IMR-90 (cell line): Measurements from ENCODE around the gene CBLIF. TPM values are rescaled to one million over a fixed set of nuclear protein-coding genes. Genes with fewer than 3 reads are reported as not detected.

Experiments
- ATAC-seq: fragments of 200-7000 bp; cut with Tn5 transposase; 2 replicates; pipeline ENCODE4 v1.9.1; 2020; ENCODE audit warnings: low read depth, mild to moderate bottlenecking, moderate library complexity
- BruUV-seq: library from RNA; stranded (reverse); fragments of 400-500 nt; replicated peaks from 2 replicates; lab custom pipeline; 2021; lab: Mats Ljungman, UMichigan
- CTCF ChIA-PET: fragments of 300-600 bp; formaldehyde crosslinking; extraction: SDS; loops from one replicate; lab custom pipeline; 2021; ENCODE audit warnings: antibody characterized with exemption; lab: Yijun Ruan, JAX
- POLR2A ChIA-PET: fragments of 300-600 bp; sonication (Branson Sonifier 250); formaldehyde crosslinking; loops from one replicate; lab custom pipeline; 2022; ENCODE audit warnings: antibody characterized with exemption; ENCODE audit not compliant: unreplicated experiment; lab: Charles Lee
- DNase-seq: peaks from one replicate; pipeline ENCODE4 v3.0.0; 2013
- H2AFZ ChIP-seq: replicated peaks from 2 replicates; pipeline ENCODE3; 2013; ENCODE audit warnings: low read length, mild to moderate bottlenecking; ENCODE audit not compliant: poor library complexity
- H2AK5ac ChIP-seq: 2 replicates; pipeline ENCODE4 v1.6.1; 2013; ENCODE audit warnings: low read depth, low read length, inconsistent platforms
- H2AK9ac ChIP-seq: replicated peaks from 2 replicates; pipeline ENCODE3; 2013; ENCODE audit warnings: mild to moderate bottlenecking, low read depth, low read length, moderate library complexity; ENCODE audit not compliant: poor library complexity
- H2BK120ac ChIP-seq: 2 replicates; pipeline ENCODE4 v1.6.1; 2013; ENCODE audit warnings: low read depth, low read length, inconsistent platforms
- H2BK15ac ChIP-seq: 3 replicates; pipeline ENCODE4 v1.6.1; 2013; ENCODE audit warnings: low read depth, low read length, inconsistent platforms
- H2BK20ac ChIP-seq: 2 replicates; pipeline ENCODE4 v1.6.1; 2013; ENCODE audit warnings: low read depth, mild to moderate bottlenecking, inconsistent platforms, low read length, moderate library complexity
- H2BK5ac ChIP-seq: 2 replicates; pipeline ENCODE4 v1.6.1; 2013; ENCODE audit warnings: mild to moderate bottlenecking, low read depth, low read length, inconsistent platforms; ENCODE audit not compliant: poor library complexity, severe bottlenecking
- H3K14ac ChIP-seq: replicated peaks from 2 replicates; pipeline ENCODE4 v1.6.1; 2013; ENCODE audit warnings: low read depth, low read length, inconsistent platforms
- H3K18ac ChIP-seq: 2 replicates; pipeline ENCODE4 v1.6.1; 2013; ENCODE audit warnings: low read depth, low read length, control low read depth
- H3K23ac ChIP-seq: 2 replicates; pipeline ENCODE4 v1.6.1; 2013; ENCODE audit warnings: low read depth, low read length, inconsistent platforms
- H3K27ac ChIP-seq: 2 replicates; pipeline ENCODE4 v1.5.1; 2013; ENCODE audit warnings: mild to moderate bottlenecking, control low read depth, low read length; ENCODE audit not compliant: insufficient read depth
- H3K27me3 ChIP-seq: 2 replicates; pipeline ENCODE4 v1.6.1; 2013; ENCODE audit warnings: low read length; ENCODE audit not compliant: control insufficient read depth, insufficient read depth
- H3K36me3 ChIP-seq: 2 replicates; pipeline ENCODE4 v1.6.1; 2013; ENCODE audit warnings: low read length, mixed read lengths; ENCODE audit not compliant: control insufficient read depth, insufficient read depth
- H3K4ac ChIP-seq: 2 replicates; pipeline ENCODE4 v1.6.1; 2013; ENCODE audit warnings: low read depth, low read length, inconsistent platforms
- H3K4me1 ChIP-seq: 2 replicates; pipeline ENCODE4 v1.6.1; 2013; ENCODE audit warnings: low read length, mixed read lengths; ENCODE audit not compliant: control insufficient read depth, insufficient read depth
- H3K4me2 ChIP-seq: 2 replicates; pipeline ENCODE4 v1.6.1; 2013; ENCODE audit warnings: low read depth, mild to moderate bottlenecking, control low read depth, low read length, moderate library complexity
- H3K4me3 ChIP-seq: 2 replicates; pipeline ENCODE4 v1.5.1; 2013; ENCODE audit warnings: low read depth, mild to moderate bottlenecking, control low read depth, low read length, moderate library complexity; ENCODE audit not compliant: insufficient read depth
- H3K56ac ChIP-seq: 2 replicates; pipeline ENCODE4 v1.6.1; 2013; ENCODE audit warnings: low read length, inconsistent platforms; ENCODE audit not compliant: insufficient read depth; ENCODE audit errors: extremely low read depth
- H3K79me1 ChIP-seq, 2 experiments: 2 replicates each; pipeline ENCODE4 v1.6.1; 2013; ENCODE audit warnings: low read length in 2 of 2, inconsistent platforms in 1 of 2, low read depth in 1 of 2
- H3K9ac ChIP-seq: 2 replicates; pipeline ENCODE4 v1.6.1; 2013; ENCODE audit warnings: low read depth, low read length, control low read depth
- H3K9me1 ChIP-seq: 2 replicates; pipeline ENCODE4 v1.6.1; 2013; ENCODE audit warnings: low read length, inconsistent platforms; ENCODE audit not compliant: insufficient read depth
- H3K9me3 ChIP-seq: 2 replicates; pipeline ENCODE4 v1.6.1; 2013; ENCODE audit warnings: low read length; ENCODE audit not compliant: control insufficient read depth, insufficient read depth
- H4K20me1 ChIP-seq: 2 replicates; pipeline ENCODE4 v1.6.1; 2013; ENCODE audit warnings: low read length, inconsistent platforms; ENCODE audit not compliant: insufficient read depth
- H4K5ac ChIP-seq: 2 replicates; pipeline ENCODE4 v1.6.1; 2013; ENCODE audit warnings: mild to moderate bottlenecking, low read depth, low read length, control low read depth
- H4K8ac ChIP-seq, 2 experiments: 2 replicates each; pipeline ENCODE4 v1.6.1; 2013; ENCODE audit warnings: low read depth in 2 of 2, low read length in 2 of 2, control low read depth in 1 of 2, inconsistent platforms in 1 of 2
- H4K91ac ChIP-seq: 2 replicates; pipeline ENCODE4 v1.6.1; 2013; ENCODE audit warnings: low read depth, low read length, inconsistent platforms; ENCODE audit not compliant: insufficient read depth
- MAZ ChIP-seq: IDR thresholded peaks from 2 replicates; pipeline ENCODE4 v1.6.1; 2012; ENCODE audit warnings: low read depth, mild to moderate bottlenecking, low read length, improper control_type of control experiment, moderate library complexity, borderline replicate concordance
- RAD21 ChIP-seq: IDR thresholded peaks from 2 replicates; pipeline ENCODE4 v1.6.1; 2012; ENCODE audit warnings: low read length, improper control_type of control experiment
- SMC3 ChIP-seq: fragments of 150-350 bp; IDR thresholded peaks from 2 replicates; pipeline ENCODE4 v1.6.1; 2016; ENCODE audit warnings: low read depth, mild to moderate bottlenecking, antibody characterized with exemption, low read length, moderate library complexity
- WGBS, 2 experiments: methylation state at CpG; one replicate each; pipeline versions ENCODE4 v1.1.5 to v1.1.7; 2013; ENCODE audit warnings: missing lambda C conversion rate in 2 of 2; ENCODE audit not compliant: insufficient read length in 1 of 2; ENCODE audit errors: extremely low coverage in 2 of 2; 5-methylcytosine and 5-hydroxymethylcytosine counted together
- dilution Hi-C: fragments of 300-500 bp; cut with HindIII; formaldehyde crosslinking; loops from one replicate; pipeline ENCODE4 v1.14.3; 2018; ENCODE audit warnings: low sequenced_read_pairs; ENCODE audit not compliant: unreplicated experiment
- in situ Hi-C: fragments of 300-500 bp; cut with MboI; formaldehyde crosslinking; loops from 3 replicates; pipeline ENCODE4 v1.14.3; 2019; ENCODE audit warnings: low sequenced_read_pairs, inconsistent platforms, mixed read lengths
- intact Hi-C: fragments of 100-400 bp; cut with micrococcal nuclease; formaldehyde crosslinking; loops from 2 replicates; pipeline ENCODE4 v1.10.0; 2022
- polyA plus RNA-seq, 3 experiments: library from polyadenylated mRNA; depleted of rRNA; stranded (reverse); fragments of >200 nt; gene quantifications; 2 replicates each; pipeline ENCODE4 v1.2.3, GENCODE V29; 2012; ENCODE audit warnings: low replicate concordance in 1 of 3
- total RNA-seq: library from RNA; depleted of rRNA; stranded (reverse); fragments of >200 nt; gene quantifications from 2 replicates; pipeline ENCODE4 v1.2.3, GENCODE V29; 2012
- TF ChIP-seq, protein P1 (sequence below): conservative IDR thresholded peaks from 2 replicates; pipeline ENCODE4 v1.5.1; 2012; ENCODE audit warnings: mild to moderate bottlenecking, low read depth, low read length, improper control_type of control experiment
- TF ChIP-seq, protein P2 (sequence below): fragments of 150-350 bp; IDR thresholded peaks from 2 replicates; pipeline ENCODE4 v1.6.1; 2016; ENCODE audit warnings: low read depth, mild to moderate bottlenecking, low read length, moderate library complexity, borderline replicate concordance

CBLIF gene
- total and polyA plus RNA-seq, 2 of the 4 experiments (the other 2 are of a cell fraction), result not detected

DNA sequence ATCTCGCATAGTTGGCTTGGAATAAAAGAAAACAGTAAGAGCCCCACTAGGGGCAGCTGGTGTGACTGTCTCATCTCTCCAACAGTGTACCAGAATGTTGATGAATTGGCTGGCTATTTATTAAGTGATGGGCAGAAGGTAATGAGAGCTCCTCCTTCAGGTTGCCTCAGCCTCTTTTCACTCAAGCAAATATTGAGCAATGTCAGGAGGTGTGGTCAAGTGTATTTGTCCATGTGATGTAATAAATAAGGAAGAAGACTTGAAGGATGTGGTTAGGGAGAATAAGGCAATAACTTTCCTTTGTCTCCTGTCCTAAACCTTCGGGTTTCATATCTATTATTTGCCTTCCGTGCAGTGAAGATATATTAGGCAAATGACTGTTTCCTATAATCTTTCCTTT lies 21.1 kb upstream of the CBLIF start, which contains the start of gene TCN1:
TSS of gene TCN1 (minus strand) at position 91 of the 400 bp plus-strand sequence. CDS start at position 74, 17 bp downstream.
- no TSS peak for BruUV-seq
- Histone ChIP-seq H3K4ac (no peak within 1 kb of the TSS), H2BK120ac (no peak within 1 kb of the TSS), H3K9me3 (no peaks in the 10 kb centered on the region), H4K20me1 (no peaks in the 10 kb centered on the region), H2BK20ac (no peak within 1 kb of the TSS), H3K14ac (no peak within 1 kb of the TSS), H4K91ac (no peak within 1 kb of the TSS), H3K4me3 (no peak within 1 kb of the TSS), H3K56ac (no peak within 1 kb of the TSS), H3K79me1 (no peaks in the 10 kb centered on the region), H3K9ac (no peak within 1 kb of the TSS), H3K18ac (no peak within 1 kb of the TSS), H3K4me1 (no peaks in the 10 kb centered on the region), H2AK9ac (no peak within 1 kb of the TSS), H2AK5ac (no peak within 1 kb of the TSS), H3K4me2 (no peak within 1 kb of the TSS), H2BK15ac (no peak within 1 kb of the TSS), H3K36me3 (no peaks in the 10 kb centered on the region), H3K27ac (no peak within 1 kb of the TSS), H3K9me1 (no peaks in the 10 kb centered on the region), H4K5ac (no peak within 1 kb of the TSS), H2BK5ac (no peak within 1 kb of the TSS), H3K27me3 (no peaks in the 10 kb centered on the region), H3K23ac (no peak within 1 kb of the TSS), H2AFZ (no peak within 1 kb of the TSS), H4K8ac (no peak within 1 kb of the TSS)
- TF ChIP-seq, protein P1, sequence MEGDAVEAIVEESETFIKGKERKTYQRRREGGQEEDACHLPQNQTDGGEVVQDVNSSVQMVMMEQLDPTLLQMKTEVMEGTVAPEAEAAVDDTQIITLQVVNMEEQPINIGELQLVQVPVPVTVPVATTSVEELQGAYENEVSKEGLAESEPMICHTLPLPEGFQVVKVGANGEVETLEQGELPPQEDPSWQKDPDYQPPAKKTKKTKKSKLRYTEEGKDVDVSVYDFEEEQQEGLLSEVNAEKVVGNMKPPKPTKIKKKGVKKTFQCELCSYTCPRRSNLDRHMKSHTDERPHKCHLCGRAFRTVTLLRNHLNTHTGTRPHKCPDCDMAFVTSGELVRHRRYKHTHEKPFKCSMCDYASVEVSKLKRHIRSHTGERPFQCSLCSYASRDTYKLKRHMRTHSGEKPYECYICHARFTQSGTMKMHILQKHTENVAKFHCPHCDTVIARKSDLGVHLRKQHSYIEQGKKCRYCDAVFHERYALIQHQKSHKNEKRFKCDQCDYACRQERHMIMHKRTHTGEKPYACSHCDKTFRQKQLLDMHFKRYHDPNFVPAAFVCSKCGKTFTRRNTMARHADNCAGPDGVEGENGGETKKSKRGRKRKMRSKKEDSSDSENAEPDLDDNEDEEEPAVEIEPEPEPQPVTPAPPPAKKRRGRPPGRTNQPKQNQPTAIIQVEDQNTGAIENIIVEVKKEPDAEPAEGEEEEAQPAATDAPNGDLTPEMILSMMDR, result no peak
- TF ChIP-seq MAZ (no peak), RAD21 (no peak), SMC3 (no peak)
- TF ChIP-seq, protein P2, sequence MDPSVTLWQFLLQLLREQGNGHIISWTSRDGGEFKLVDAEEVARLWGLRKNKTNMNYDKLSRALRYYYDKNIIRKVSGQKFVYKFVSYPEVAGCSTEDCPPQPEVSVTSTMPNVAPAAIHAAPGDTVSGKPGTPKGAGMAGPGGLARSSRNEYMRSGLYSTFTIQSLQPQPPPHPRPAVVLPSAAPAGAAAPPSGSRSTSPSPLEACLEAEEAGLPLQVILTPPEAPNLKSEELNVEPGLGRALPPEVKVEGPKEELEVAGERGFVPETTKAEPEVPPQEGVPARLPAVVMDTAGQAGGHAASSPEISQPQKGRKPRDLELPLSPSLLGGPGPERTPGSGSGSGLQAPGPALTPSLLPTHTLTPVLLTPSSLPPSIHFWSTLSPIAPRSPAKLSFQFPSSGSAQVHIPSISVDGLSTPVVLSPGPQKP, result no peak
- ChIA-PET POLR2A (no interaction called here), CTCF (interaction anchor here (0.7 kb wide), 1 partner anchor 36 kb away, joined by 3 read pairs; no protein-coding TSS in a partner anchor)
- intact Hi-C loops (no loop called here), dilution Hi-C loops (no loop called here), in situ Hi-C loops (no loop called here)
- ATAC-seq, result no peak
- WGBS, 2 experiments, result no CpG with 5 or more reads among the region's 3 CpGs
- DNase-seq, result no peak
